NCI-H1105 (cell line): ENCODE results near the gene XAB2.
"Not testable (repeated sequence)": the region's sequence is repeated elsewhere in the genome, so short reads cannot be mapped to it uniquely, and the experiment has no call there.

Source experiments
- DNase-seq: peaks from one replicate; lab custom pipeline; 2025; lab: John Stamatoyannopoulos, UW

Gene XAB2

GRCh38 chr19:7648265-7649014 lies 19.1 kb upstream of the XAB2 start:
- DNase-seq, result no peak

GRCh38 chr19:7647156-7647555 lies 17.8 kb upstream of the XAB2 start:
- DNase-seq, result no peak

DNA sequence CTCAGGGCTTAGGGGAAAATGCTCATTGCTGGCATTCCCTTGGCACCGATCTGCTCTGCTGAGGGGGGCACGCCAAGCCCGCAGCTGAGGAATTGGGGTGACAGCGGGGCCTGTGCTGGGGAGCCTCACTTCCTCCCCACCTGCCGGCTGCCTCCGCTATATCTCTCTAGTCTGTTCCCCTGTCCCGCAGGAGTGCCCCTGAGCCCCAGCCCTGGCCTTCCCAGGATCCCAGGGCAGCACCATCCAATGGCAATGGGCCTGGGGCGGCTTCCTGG lies 17.0 kb upstream of the XAB2 start:
- no peak for DNase-seq

- no peak for DNase-seq
Measured at GRCh38 chr19:7645656-7646425, 16.5 kb upstream of the XAB2 start.

DNA sequence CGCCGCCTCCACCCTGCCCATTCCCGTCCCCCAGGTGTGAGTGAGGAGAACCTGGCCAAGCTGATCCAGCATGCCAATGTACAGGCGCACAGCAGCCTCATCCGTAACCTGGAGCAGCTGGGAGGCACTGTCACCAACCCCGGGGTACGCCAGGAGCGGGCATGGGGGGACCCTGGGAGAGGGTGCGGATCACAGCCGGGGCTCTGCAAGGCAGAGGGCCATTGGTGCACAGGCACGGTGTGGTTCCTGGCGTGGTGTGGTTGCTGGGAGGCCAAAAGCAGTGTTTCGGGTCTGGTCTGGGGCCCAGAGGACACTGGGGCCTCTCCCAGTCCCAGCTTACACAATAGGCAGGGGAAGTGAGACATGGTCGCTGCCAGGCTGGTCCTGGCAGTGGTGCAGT lies 15.8 kb upstream of the XAB2 start:
- no peak for DNase-seq

GRCh38 chr19:7644550-7644877 lies 15.2 kb upstream of the XAB2 start:
- DNase-seq, result no peak

DNA sequence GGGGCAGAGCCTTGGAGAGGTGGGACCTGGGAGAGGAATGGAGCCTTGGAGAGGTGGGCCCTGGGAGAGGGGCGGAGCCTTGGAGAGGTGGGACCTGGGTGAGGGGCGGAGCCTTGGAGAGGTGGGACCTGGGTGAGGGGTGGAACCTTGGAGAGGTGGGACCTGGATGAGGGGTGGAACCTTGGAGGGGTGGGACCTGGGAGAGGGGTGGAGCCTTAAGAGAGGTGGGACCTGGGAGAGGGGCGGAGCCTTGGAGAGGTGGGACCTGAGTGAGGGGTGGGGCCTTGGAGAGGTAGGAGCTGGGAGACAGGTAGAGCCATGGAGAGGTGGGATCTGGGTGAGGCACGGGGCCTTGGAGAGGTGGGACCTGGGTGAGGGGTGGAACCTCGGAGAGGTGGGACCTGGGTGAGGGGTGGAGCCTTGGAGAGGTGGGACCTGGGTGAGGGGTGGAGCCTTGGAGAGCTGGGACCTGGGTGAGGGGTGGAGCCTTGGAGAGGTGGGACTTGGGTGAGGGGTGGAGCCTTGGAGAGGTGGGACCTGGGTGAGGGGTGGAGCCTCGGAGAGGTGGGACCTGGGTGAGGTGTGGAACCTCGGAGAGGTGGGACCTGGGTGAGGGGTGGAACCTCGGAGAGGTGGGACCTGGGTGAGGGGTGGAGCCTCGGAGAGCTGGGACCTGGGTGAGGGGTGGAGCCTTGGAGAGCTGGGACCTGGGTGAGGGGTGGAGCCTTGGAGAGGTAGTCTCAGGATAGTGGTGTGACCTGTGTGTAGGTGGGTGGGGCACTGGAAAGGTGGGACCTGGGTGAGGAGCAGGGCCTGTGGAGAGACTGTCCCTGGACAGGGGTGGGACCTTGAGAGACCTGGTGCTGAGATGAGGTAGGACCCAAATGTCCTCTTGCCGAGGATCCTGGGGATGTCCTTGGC lies 14.5 kb upstream of the XAB2 start:
- not testable (repeated sequence) for DNase-seq

DNA sequence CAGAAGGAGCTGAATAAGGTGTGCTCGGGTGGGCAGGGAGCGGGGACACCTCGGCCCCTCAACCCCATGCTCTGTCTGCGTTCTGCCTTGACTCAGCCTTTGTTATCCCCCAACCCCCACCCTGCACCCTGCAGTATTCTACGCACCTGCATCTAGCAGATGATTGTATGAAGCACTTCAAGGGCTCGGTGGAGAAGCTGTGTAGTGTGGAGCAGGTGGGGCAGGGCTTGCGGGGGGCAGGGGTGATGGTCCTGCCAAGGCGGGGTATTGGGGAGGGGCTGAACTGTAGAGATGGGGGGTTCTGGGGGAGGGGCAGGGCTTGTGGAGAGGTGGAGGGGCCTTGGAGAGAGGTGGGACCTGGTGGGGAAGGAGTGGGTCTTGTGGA lies 13.7 kb upstream of the XAB2 start:
- DNase-seq, result no peak

DNA sequence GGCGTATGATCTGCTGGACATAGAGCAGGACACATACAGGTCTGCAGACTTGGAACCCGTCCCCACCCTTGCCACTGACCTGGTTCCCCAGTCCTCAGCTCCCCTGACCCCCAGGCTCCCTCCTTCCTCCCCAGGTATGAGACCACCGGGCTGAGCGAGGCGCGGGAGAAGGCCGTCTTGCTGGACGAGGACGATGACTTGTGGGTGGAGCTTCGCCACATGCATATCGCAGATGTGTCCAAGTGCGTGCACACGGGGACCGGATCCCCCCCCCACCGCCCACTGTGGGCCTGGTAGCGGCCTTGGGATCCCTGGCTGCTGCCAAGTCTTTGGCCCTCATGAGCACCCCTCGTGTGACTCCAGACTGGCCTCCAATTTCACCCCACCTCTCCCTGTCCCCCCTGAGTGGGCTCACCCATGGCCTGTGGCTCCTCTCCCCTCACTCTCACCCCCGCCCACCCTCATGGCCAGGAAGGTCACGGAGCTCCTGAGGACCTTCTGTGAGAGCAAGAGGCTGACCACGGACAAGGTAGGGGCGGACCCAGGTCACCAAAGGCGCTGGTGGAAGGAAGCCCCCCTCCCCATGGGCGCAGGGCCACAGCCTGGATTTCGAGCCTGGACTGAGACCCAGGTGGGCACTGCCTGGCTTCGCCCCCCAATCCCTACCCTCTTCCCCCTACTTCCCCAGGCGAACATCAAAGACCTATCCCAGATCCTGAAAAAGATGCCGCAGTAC lies 13.1 kb upstream of the XAB2 start:
- DNase-seq, result no peak

DNA sequence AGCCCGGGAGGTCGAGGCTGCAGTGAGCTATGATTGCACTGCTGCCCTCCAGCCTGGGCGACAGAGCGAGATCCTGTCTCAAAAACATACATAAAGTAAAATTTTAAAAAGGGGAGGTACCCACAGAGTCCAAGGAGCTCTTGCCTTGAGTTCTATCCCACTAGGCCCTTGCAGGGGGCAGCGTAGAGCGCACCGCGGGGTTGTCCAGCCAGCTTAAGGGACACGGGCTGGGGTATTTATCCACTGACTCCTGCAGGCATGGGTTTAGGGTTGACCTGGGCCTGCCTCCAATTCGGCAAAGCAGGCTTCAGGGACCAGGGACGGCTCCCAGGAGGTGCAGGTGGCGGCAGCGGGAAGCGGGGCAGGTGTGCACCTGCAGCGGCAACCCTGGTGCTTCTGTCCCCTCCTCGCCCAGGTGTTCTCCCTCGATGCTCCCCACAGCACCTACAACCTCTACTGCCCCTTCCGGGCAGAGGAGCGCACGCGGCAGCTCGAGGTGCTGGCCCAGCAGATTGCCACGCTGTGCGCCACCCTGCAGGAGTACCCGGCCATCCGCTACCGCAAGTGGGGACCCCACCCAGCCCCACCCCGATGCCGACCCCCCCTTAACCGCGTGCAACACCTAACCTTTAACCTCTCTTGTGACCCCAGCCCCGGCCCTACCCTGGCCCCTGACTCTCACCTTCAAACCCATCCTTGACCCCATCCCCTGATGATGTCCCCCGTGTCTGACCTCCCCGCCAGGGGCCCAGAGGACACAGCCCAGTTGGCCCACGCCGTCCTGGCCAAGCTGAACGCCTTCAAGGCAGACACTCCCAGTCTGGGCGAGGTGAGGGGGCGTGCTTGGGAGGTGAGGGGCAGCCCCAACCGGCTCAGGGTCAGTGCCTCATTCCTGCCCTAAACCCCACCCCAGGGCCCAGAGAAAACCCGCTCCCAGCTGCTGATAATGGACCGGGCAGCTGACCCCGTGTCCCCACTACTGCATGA lies 12.2 kb upstream of the XAB2 start:
- no peak for DNase-seq

- DNase-seq, result no peak
Measured at GRCh38 chr19:7640803-7641202, 11.5 kb upstream of the XAB2 start.

DNA sequence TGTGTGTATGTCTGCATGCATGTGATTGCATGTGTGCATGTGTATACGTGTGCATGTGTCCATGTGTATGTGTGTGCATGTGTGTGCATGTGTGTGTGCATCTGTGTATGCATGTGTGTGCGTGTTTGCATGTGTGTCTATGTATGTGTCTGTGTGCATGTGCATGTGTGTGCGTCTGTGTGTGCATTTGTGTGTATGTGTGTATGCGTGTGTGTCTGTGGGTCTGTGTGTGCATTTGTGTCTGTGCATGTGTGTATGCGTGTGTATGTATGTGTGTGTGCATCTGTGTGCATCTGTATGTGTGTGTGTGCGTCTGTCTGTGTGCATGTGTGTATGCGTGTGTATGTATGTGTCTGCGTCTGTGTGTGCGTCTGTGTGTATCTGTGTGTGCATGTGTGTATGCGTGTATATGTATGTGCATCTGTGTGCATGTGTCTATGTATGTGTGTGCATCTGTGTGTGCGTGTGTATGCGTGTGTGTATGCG lies 10.6 kb upstream of the XAB2 start:
- no peak for DNase-seq

GRCh38 chr19:7638802-7639465 lies 9.6 kb upstream of the XAB2 start:
- no peak for DNase-seq

DNA sequence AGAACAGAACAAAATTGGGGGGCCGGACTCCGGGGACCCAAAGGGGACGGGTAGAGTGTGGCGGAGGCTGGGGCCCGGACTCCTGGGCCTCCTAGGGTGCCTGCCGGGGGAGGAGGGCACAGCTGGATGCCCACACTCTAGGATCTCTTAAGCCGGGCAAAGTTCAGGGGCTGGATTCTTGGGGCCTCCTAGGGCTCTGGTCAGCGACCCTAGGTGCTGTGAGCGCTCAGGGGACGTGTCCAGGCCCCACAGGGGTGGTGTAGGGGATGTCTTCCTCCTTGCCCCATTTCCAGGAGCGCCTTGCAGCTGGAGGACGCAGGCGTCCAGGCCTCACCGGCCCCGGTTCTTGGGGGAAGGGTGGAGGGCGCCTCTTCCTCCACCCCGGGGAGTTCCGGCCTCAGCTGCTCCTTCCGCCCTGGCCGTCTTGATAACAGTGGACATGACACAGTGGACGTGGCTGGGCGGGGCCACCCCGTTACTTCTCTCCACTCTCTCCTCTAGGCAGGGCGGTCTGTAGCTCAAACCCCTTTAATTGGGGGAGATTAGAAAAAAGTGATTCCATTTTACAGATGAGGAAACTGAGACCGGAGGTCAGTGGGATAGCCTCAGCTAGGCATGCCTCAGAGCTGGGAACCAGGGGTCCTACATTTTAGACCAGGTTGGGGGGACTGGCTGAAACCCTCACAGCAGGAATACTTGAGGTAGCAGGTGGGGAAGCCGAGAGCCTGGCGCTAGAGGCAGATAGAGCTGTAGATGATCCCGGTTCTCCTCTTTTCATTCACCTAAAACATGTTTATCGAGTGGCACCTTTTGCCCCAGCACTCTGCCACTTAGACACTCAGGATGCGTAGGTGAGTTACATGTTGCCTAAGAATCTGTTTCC lies 8.3 kb upstream of the XAB2 start:
- DNase-seq, result no peak

- DNase-seq, result peak; percentile 79
Measured at GRCh38 chr19:7636691-7637373, 7.5 kb upstream of the XAB2 start, which contains the start of gene STXBP2. STXBP2 (plus strand) TSS chr19:7637110; CDS start chr19:7637150, 40 bp downstream.

- DNase-seq, result no peak
Measured at GRCh38 chr19:7636317-7636690, 7.0 kb upstream of the XAB2 start.

DNA sequence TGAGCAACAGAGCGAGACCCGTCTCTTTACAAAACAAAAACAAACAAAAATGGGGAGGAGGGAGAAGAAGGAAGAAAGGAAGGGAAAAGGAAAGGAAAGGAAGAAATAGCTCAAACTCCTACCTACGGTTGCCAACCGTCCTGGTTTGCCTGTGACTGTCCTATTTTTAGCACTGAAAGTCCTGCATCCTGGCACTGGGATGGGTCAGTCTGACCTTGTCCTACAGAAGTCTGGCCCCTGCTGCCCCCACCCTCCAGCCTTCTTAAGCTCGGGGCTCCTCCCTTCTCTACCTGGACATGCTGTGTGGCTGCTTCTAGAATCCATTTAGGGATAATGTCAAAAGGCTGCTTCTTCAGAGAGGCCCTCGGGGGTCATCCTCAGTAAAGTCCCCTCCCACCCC lies 6.3 kb upstream of the XAB2 start:
- DNase-seq, result no peak

DNA sequence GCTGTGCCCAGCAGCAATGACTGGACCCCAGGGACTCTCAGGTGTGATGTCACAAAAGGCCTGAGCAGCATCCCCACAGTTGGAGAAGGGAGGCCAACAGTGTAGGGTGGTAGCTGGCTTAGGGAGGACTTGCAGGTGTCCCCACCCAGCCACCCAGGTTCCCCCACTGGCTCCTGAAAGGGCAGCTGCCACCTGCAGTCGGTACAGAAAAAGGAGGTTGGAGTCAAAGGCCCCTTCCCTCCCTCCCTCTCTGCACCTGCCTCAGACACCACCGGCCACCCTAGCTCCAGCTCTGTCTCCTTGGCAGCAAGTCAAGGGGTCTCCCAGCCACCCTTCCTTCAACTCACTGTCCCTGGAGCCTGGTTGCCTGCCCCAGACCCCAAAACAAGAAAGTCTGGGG lies 4.4 kb upstream of the XAB2 start, which contains the start of gene PCP2:
Gene PCP2 (minus strand): TSS at position 22 of the 400 bp plus-strand sequence. CDS start 262 bp downstream, outside the sequence.
- DNase-seq, result no peak
